ENCODE results near the gene TWSG1. TPM values are rescaled to one million over a fixed set of nuclear protein-coding genes. Genes with fewer than 3 reads are reported as not detected.
"Not testable (repeated sequence)": the region's sequence is repeated elsewhere in the genome, so short reads cannot be mapped to it uniquely, and the experiment has no call there.

Gene TWSG1
- total RNA-seq, 6 experiments from 2014 or later = 3.7 to 11.3 (median 5.9) TPM

DNA sequence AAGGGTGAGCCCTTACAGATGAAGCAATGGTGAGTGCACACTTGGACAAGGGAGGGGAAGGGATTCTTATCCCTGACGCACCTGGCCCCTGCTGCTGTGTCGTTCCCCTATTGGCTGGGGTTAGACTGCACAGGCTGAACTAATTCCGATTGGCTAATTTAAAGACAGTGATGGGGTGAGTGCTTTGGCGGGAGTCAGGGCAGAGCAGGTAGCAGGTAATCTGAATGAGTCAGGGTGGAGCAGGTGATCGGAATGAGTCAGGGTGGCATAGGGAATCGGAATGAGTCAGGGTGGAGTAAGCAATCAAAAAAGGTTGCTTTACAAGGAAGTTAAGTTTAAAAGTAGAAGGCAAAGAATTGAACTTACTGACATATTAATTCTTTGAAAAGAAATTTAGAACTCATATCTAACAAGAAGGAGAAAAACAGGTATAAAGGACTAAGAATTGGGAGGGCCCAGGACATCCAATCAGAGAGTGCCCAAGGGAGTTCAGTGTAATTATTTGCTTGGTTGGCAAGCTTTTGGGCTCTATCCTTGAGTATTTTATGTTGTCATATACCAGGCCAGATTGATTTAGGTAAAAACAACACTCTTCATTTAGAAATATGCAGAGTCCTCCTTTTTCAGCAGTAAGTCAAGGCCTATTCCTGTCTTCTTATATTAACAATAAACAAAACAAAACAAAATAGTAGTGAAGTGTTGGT is 88.4 kb downstream of the TWSG1 start:
- ATAC-seq (no peak), DNase-seq (no peak)

GRCh38 chr18:9423648-9424047 is 89.1 kb downstream of the TWSG1 start:
- 78% methylated on average over 1 of the region's 1 CpG for WGBS (ENCODE audit: insufficient coverage, low coverage, low lambda C conversion rate, missing lambda C conversion rate)
- H3K9me3 ChIP-seq; DNase-seq; H3K27me3 ChIP-seq; intact Hi-C loops (cut with DNase I); H3K4me3 ChIP-seq; H3K27ac ChIP-seq; ATAC-seq; H3K4me1 ChIP-seq; H3K36me3 ChIP-seq: not testable (repeated sequence)

More for the DNA sequence above, 88.4 kb downstream of the TWSG1 start:
- TF ChIP-seq CTCF (IDR thresholded peaks at IDR 0.05) (no peak), POLR2A (IDR thresholded peaks at IDR 0.05) (no peak)
- no peaks in the 10 kb centered on the region for H3K4me1 ChIP-seq
- intact Hi-C loops (cut with DNase I) = no loop called here
- H3K9me3 ChIP-seq = no peaks in the 10 kb centered on the region
- H3K36me3 ChIP-seq = no peaks in the 10 kb centered on the region
- no peaks in the 10 kb centered on the region for H3K27me3 ChIP-seq
- no peak overlapping the region for H3K4me3 ChIP-seq
- WGBS (ENCODE audit: insufficient coverage, low coverage, low lambda C conversion rate, missing lambda C conversion rate) = 78% methylated on average over 4 of the region's 6 CpGs
- no peak overlapping the region for H3K27ac ChIP-seq

- H3K27ac ChIP-seq; ATAC-seq; H3K4me1 ChIP-seq; H3K9me3 ChIP-seq; DNase-seq; H3K4me3 ChIP-seq; intact Hi-C loops (cut with DNase I); H3K27me3 ChIP-seq; H3K36me3 ChIP-seq: not testable (repeated sequence)
- 67% methylated on average over 5 of the region's 5 CpGs for WGBS (ENCODE audit: insufficient coverage, low coverage, low lambda C conversion rate, missing lambda C conversion rate)
Measured at GRCh38 chr18:9424235-9424634, 89.7 kb downstream of the TWSG1 start.

GRCh38 chr18:9426753-9427152 is 92.2 kb downstream of the TWSG1 start:
- no peak for DNase-seq
- H3K27me3 ChIP-seq = no peaks in the 10 kb centered on the region
- H3K4me1 ChIP-seq = no peaks in the 10 kb centered on the region
- H3K27ac ChIP-seq = no peak overlapping the region
- TF ChIP-seq POLR2A (IDR thresholded peaks at IDR 0.05) (no peak), CTCF (IDR thresholded peaks at IDR 0.05) (no peak)
- H3K4me3 ChIP-seq = no peak overlapping the region
- H3K36me3 ChIP-seq = no peaks in the 10 kb centered on the region
- intact Hi-C loops (cut with DNase I) = no loop called here
- no peaks in the 10 kb centered on the region for H3K9me3 ChIP-seq
- 80% methylated on average over 6 of the region's 7 CpGs for WGBS (ENCODE audit: insufficient coverage, low coverage, low lambda C conversion rate, missing lambda C conversion rate)
- no peak for ATAC-seq

DNA sequence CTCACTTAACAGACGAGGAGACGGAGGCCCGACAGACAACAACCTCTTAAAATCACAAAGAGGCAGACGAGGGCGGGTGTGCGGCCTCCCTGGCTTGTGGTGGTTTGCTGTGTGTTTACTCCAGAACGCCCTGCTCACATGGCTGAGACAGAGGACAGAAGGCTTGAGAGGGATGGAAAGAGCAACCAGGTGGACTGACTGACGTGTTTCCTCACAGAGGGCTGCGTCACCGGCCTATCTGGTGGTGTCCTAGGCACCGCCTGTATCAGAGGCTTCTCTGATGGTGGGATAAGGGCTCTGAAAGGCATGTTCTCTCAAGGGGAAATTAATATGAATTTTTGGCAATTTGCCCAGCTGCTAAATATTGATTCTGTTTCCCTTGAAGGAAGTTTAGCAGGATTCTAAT is 93.7 kb downstream of the TWSG1 start:
- WGBS (ENCODE audit: insufficient coverage, low coverage, low lambda C conversion rate, missing lambda C conversion rate) = 81% methylated on average over 10 of the region's 11 CpGs

More for the DNA sequence above, 93.7 kb downstream of the TWSG1 start:
- TF ChIP-seq POLR2A (IDR thresholded peaks at IDR 0.05) (no peak), CTCF (IDR thresholded peaks at IDR 0.05) (no peak)
- H3K27ac ChIP-seq = no peak overlapping the region
- no peaks in the 10 kb centered on the region for H3K36me3 ChIP-seq
- no peaks in the 10 kb centered on the region for H3K4me1 ChIP-seq
- no peak for ATAC-seq
- intact Hi-C loops (cut with DNase I) = no loop called here
- no peak for DNase-seq
- H3K9me3 ChIP-seq = no peaks in the 10 kb centered on the region
- H3K4me3 ChIP-seq = no peak overlapping the region
- no peaks in the 10 kb centered on the region for H3K27me3 ChIP-seq

Data from right lobe of liver (tissue), 6 donors.